ENCODE measurements around the gene FBXO31. TPM values are rescaled to one million over a fixed set of nuclear protein-coding genes. Genes with fewer than 3 reads are reported as not detected.

Gene FBXO31
- total RNA-seq, 6 experiments from 2014 or later = 23.0 to 30.0 (median 25.1) TPM

GRCh38 chr16:87344931-87345631 is 38.5 kb downstream of the FBXO31 start:
- Mint-ChIP-seq H3K27me3 (ENCODE audit: insufficient read depth) (peaks cover 1% of the 10 kb centered on the region; the same call in 1 of the 2 replicates), H3K4me3 (no peak overlapping the region), H3K4me1 (ENCODE audit: low read depth) (no peaks in the 10 kb centered on the region), H3K36me3 (ENCODE audit: low read depth) (peaks cover 10% of the 10 kb centered on the region), H3K9me3 (no peaks in the 10 kb centered on the region), H3K27ac (no peak overlapping the region)
- no peak for DNase-seq
- TF ChIP-seq CTCF (IDR thresholded peaks at IDR 0.05) = no peak

- H3K9me3 Mint-ChIP-seq = no peaks in the 10 kb centered on the region
- no peak overlapping the region for H3K4me3 Mint-ChIP-seq
- TF ChIP-seq CTCF (IDR thresholded peaks at IDR 0.05) = no peak
- no peak for DNase-seq
- no peaks in the 10 kb centered on the region for H3K4me1 Mint-ChIP-seq (ENCODE audit: low read depth)
- H3K27me3 Mint-ChIP-seq (ENCODE audit: insufficient read depth) = peaks cover 1% of the 10 kb centered on the region; the same call in 1 of the 2 replicates
- H3K27ac Mint-ChIP-seq = no peak overlapping the region
- H3K36me3 Mint-ChIP-seq (ENCODE audit: low read depth) = peaks cover 12% of the 10 kb centered on the region
Observed at GRCh38 chr16:87344165-87344930, 39.2 kb downstream of the FBXO31 start.

GRCh38 chr16:87343753-87344050 is 39.9 kb downstream of the FBXO31 start:
- H3K4me1 Mint-ChIP-seq (ENCODE audit: low read depth) = no peaks in the 10 kb centered on the region
- H3K27ac Mint-ChIP-seq = no peak overlapping the region
- TF ChIP-seq CTCF (IDR thresholded peaks at IDR 0.05) = no peak
- no peak overlapping the region for H3K4me3 Mint-ChIP-seq
- peaks cover 14% of the 10 kb centered on the region for H3K36me3 Mint-ChIP-seq (ENCODE audit: low read depth)
- DNase-seq = no peak
- H3K9me3 Mint-ChIP-seq = no peaks in the 10 kb centered on the region
- H3K27me3 Mint-ChIP-seq (ENCODE audit: insufficient read depth) = peaks cover 1% of the 10 kb centered on the region; the same call in 1 of the 2 replicates

- no peak for DNase-seq
- no peak for TF ChIP-seq CTCF (IDR thresholded peaks at IDR 0.05)
- no peak overlapping the region for H3K27ac Mint-ChIP-seq
- no peaks in the 10 kb centered on the region for H3K9me3 Mint-ChIP-seq
- no peak overlapping the region for H3K4me3 Mint-ChIP-seq
- H3K27me3 Mint-ChIP-seq (ENCODE audit: insufficient read depth) = peaks cover 1% of the 10 kb centered on the region; the same call in 1 of the 2 replicates
- no peaks in the 10 kb centered on the region for H3K4me1 Mint-ChIP-seq (ENCODE audit: low read depth)
- peaks cover 15% of the 10 kb centered on the region for H3K36me3 Mint-ChIP-seq (ENCODE audit: low read depth)
Observed at GRCh38 chr16:87342978-87343752, 40.4 kb downstream of the FBXO31 start.

GRCh38 chr16:87342504-87342903 is 41.1 kb downstream of the FBXO31 start:
- Mint-ChIP-seq H3K27ac (no peak overlapping the region), H3K27me3 (ENCODE audit: insufficient read depth) (peaks cover 1% of the 10 kb centered on the region; the same call in 1 of the 2 replicates), H3K4me3 (no peak overlapping the region), H3K36me3 (ENCODE audit: low read depth) (peaks cover 15% of the 10 kb centered on the region), H3K9me3 (no peaks in the 10 kb centered on the region), H3K4me1 (ENCODE audit: low read depth) (no peaks in the 10 kb centered on the region)
- no peak for DNase-seq
- no peak for TF ChIP-seq CTCF (IDR thresholded peaks at IDR 0.05)
